Measurements from ENCODE around the gene HIVEP3.

HIVEP3 gene

DNA sequence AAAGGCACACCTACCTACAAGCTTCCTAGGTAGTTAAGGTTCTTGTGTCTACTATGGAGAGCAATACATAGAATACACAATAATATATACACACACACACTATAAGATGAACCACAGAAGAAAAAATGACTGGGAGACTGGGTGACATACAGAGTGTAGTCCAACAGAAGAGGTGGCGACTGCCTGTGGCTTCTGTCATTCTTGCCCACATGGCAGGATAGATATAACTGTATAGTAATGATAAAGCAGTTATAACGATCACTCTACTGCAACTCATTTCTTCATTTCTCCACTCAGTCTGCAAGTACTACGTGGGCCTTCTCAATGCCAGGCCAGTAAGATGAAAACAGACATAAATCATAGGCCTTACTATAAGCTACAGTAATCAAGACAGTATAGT lies 320.4 kb downstream of the HIVEP3 start:
- Histone ChIP-seq H3K4me2 (ENCODE audit: low read length) (no peak overlapping the region), H3K36me3 (ENCODE audit: control insufficient read depth, insufficient read depth, low read length) (no peaks in the 10 kb centered on the region), H3K9ac (no peak overlapping the region), H3K27ac (no peak overlapping the region), H3K4me3 (ENCODE audit: low read depth, low read length) (no peak overlapping the region), H2AFZ (no peak overlapping the region), H3K4me1 (no peaks in the 10 kb centered on the region), H3K27me3 (ENCODE audit: control insufficient read depth, insufficient read depth, low read length) (no peaks in the 10 kb centered on the region), H3K9me3 (ENCODE audit: control insufficient read depth, low read length) (no peaks in the 10 kb centered on the region), H3K79me2 (no peaks in the 10 kb centered on the region)
- TF ChIP-seq, protein P1, sequence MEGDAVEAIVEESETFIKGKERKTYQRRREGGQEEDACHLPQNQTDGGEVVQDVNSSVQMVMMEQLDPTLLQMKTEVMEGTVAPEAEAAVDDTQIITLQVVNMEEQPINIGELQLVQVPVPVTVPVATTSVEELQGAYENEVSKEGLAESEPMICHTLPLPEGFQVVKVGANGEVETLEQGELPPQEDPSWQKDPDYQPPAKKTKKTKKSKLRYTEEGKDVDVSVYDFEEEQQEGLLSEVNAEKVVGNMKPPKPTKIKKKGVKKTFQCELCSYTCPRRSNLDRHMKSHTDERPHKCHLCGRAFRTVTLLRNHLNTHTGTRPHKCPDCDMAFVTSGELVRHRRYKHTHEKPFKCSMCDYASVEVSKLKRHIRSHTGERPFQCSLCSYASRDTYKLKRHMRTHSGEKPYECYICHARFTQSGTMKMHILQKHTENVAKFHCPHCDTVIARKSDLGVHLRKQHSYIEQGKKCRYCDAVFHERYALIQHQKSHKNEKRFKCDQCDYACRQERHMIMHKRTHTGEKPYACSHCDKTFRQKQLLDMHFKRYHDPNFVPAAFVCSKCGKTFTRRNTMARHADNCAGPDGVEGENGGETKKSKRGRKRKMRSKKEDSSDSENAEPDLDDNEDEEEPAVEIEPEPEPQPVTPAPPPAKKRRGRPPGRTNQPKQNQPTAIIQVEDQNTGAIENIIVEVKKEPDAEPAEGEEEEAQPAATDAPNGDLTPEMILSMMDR (IDR thresholded peaks at IDR 0.05), result no peak

DNA sequence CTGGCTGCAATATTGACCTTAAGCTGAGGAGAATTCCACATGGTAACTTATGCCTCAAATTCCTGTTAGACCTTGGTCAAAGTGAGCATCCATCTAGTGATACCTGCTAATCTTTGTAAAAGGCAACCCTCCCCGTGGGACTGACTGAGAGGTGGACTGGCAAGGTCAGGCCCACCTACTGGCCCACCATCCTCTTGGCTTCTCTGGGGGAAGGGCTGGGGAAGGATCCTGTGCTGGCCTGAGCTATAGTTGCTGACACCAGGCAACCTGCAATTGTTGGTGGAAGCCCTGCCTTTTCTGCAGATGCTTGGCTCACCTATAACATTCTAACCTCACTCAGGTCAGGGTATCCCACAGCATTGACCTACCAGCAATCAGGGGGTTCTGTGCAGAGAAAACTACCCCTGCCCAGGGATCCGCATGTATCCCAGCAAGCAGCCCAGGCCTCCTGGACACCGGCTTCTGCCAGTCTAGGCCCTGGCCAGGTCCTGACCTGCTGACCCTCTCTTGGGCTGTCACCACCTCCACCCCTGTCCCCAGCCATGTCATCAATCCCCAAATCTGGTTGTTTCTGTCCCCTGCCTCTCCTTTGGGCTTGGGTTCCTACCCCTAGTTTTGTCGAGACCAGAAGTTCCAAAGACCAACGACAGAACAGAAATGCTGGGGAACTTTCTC lies 326.1 kb downstream of the HIVEP3 start:
- Histone ChIP-seq H2AFZ (no peak overlapping the region), H3K4me1 (no peaks in the 10 kb centered on the region), H3K27ac (no peak overlapping the region), H3K9ac (no peak overlapping the region), H3K79me2 (no peaks in the 10 kb centered on the region), H3K9me3 (ENCODE audit: control insufficient read depth, low read length) (no peaks in the 10 kb centered on the region), H3K36me3 (ENCODE audit: control insufficient read depth, insufficient read depth, low read length) (no peaks in the 10 kb centered on the region), H3K4me2 (ENCODE audit: low read length) (no peak overlapping the region), H3K27me3 (ENCODE audit: control insufficient read depth, insufficient read depth, low read length) (no peaks in the 10 kb centered on the region), H3K4me3 (ENCODE audit: low read depth, low read length) (no peak overlapping the region)
- TF ChIP-seq, protein P1 (IDR thresholded peaks at IDR 0.05), result no peak

DNA sequence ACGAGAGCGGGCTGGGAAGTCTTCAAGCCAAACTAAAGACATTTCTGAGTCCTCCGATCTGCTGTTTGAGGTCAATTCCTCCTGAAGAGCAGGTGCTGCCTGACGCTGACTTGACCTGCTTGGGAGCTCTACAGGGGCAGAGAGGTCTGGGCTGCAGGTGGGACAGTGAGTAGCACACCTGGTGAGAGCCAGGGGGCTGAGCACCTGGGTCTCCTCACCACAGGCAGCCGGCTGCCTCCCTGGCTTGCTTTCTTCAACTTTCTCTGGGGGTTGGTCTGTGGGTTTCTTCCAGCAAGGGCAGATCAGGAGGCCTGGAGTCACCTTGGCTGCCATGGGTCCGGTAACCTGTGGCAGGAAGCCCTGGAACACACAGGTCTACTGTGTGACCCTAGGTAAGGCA lies 326.8 kb downstream of the HIVEP3 start:
- Histone ChIP-seq H2AFZ (no peak overlapping the region), H3K79me2 (no peaks in the 10 kb centered on the region), H3K4me1 (no peaks in the 10 kb centered on the region), H3K27me3 (ENCODE audit: control insufficient read depth, insufficient read depth, low read length) (no peaks in the 10 kb centered on the region), H3K27ac (no peak overlapping the region), H3K4me3 (ENCODE audit: low read depth, low read length) (no peak overlapping the region), H3K9me3 (ENCODE audit: control insufficient read depth, low read length) (no peaks in the 10 kb centered on the region), H3K36me3 (ENCODE audit: control insufficient read depth, insufficient read depth, low read length) (no peaks in the 10 kb centered on the region), H3K4me2 (ENCODE audit: low read length) (no peak overlapping the region), H3K9ac (no peak overlapping the region)
- TF ChIP-seq, protein P1 (IDR thresholded peaks at IDR 0.05), result no peak

DNA sequence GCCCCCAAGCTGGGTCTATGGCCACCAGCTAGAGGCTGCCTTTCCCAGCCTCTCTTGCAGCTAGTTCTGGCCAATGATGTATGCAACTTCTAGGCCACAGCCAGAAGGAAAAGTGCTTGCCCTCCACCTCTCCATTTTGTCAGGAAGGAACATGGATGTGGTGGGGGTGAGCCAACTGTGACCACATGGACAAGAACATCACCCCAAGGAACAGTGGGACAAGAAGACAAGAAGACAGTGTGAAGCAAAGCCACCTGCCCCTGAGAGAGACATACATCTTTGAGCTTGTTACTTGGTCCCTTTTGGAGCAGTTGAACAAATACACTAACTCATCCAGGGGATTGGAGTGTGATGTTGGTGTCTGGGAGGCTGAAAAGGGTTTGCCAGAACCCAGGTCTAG lies 328.4 kb downstream of the HIVEP3 start:
- no peaks in the 10 kb centered on the region for H3K27me3 ChIP-seq (ENCODE audit: control insufficient read depth, insufficient read depth, low read length)
- TF ChIP-seq, protein P1 (IDR thresholded peaks at IDR 0.05), result no peak
- no peak overlapping the region for H3K9ac ChIP-seq
- H3K27ac ChIP-seq, result no peak overlapping the region
- H2AFZ ChIP-seq, result no peak overlapping the region
- no peak overlapping the region for H3K4me3 ChIP-seq (ENCODE audit: low read depth, low read length)
- H3K9me3 ChIP-seq (ENCODE audit: control insufficient read depth, low read length), result no peaks in the 10 kb centered on the region
- H3K4me2 ChIP-seq (ENCODE audit: low read length), result no peak overlapping the region
- no peaks in the 10 kb centered on the region for H3K4me1 ChIP-seq
- H3K79me2 ChIP-seq, result no peaks in the 10 kb centered on the region
- no peaks in the 10 kb centered on the region for H3K36me3 ChIP-seq (ENCODE audit: control insufficient read depth, insufficient read depth, low read length)

DNA sequence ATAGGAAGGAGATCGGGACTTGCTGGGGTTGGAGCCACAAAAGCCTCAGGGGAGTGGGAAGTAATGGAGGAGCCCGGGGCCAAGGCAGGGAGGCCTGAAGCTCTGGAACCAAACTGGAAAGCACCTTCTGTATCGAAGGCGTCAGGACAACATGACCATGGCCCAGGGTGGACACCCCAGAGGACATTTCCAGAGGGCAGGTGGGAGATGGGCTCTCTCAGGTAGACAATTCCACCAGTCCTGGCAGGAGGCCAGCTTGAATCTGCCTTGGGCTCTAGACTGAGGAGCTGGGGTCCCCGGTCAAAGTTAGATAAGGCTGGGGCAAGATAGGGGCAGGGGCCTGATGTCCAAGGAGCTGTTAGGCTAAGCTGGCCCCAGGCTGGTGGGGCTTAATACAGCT lies 329.3 kb downstream of the HIVEP3 start:
- Histone ChIP-seq H3K36me3 (ENCODE audit: control insufficient read depth, insufficient read depth, low read length) (no peaks in the 10 kb centered on the region), H3K9me3 (ENCODE audit: control insufficient read depth, low read length) (no peaks in the 10 kb centered on the region), H3K27ac (no peak overlapping the region), H3K4me2 (ENCODE audit: low read length) (no peak overlapping the region), H2AFZ (no peak overlapping the region), H3K79me2 (no peaks in the 10 kb centered on the region), H3K9ac (no peak overlapping the region), H3K4me1 (no peaks in the 10 kb centered on the region), H3K4me3 (ENCODE audit: low read depth, low read length) (no peak overlapping the region), H3K27me3 (ENCODE audit: control insufficient read depth, insufficient read depth, low read length) (no peaks in the 10 kb centered on the region)
- TF ChIP-seq, protein P1 (IDR thresholded peaks at IDR 0.05), result no peak

Data from parathyroid adenoma (tissue), 2 donors.